ENCODE measurements around the gene PYGM.
A peak's percentile ranks its signal among the peaks of the same experiment; 100 is the strongest.

Gene PYGM

DNA sequence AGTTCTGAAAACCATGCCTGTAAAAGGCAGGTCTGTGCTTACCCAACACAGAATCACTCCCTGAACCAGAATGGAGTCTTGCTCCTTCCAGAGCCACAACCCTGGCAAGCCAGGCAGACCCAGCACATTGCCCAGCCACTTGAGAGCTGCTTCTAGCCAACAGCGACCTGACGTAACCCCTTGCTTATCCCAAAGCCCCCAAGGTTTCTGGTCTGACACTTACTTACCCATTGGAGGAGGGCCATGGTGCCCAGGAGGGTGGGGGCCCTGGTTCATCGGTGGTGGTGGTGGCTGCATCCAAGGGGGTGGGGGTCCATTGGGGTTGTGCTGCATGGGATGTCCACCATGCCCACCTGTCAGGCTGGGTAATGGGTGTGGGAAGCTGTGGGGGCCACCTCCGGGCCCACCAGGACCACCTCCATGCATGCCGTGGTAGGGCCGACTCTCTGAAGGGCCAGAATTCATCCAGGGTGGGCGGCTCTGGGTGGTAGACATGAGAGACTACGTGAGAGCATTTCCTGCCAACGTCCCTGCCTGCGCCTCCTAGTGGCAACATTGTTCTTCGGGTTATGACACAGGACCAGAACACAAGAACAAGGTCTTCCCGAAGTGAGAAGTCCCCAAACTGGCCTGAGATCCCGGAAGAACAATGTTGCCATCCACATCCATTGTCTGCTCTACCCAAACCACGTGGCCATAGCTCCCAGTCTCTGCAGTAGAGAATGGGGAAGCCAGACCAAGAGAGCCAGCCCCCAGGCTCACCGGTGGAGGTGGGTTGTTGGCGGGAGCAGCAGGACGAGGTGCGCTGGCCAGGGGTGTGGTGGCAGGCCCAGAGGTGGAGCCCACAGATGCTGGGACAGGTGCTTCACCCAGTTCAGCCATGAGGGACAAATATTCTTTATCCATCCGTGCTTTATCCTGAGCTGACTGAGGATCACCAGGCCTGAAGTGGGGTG, 7.8 kb upstream of the PYGM start:
- TF ChIP-seq, protein P1, sequence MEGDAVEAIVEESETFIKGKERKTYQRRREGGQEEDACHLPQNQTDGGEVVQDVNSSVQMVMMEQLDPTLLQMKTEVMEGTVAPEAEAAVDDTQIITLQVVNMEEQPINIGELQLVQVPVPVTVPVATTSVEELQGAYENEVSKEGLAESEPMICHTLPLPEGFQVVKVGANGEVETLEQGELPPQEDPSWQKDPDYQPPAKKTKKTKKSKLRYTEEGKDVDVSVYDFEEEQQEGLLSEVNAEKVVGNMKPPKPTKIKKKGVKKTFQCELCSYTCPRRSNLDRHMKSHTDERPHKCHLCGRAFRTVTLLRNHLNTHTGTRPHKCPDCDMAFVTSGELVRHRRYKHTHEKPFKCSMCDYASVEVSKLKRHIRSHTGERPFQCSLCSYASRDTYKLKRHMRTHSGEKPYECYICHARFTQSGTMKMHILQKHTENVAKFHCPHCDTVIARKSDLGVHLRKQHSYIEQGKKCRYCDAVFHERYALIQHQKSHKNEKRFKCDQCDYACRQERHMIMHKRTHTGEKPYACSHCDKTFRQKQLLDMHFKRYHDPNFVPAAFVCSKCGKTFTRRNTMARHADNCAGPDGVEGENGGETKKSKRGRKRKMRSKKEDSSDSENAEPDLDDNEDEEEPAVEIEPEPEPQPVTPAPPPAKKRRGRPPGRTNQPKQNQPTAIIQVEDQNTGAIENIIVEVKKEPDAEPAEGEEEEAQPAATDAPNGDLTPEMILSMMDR (IDR thresholded peaks at IDR 0.05; ENCODE audit: extremely low read depth, insufficient read depth, missing control alignments): peak; percentile 75
- in situ Hi-C loops (cut with MboI; ENCODE audit: low pct_unique_long_range_greater_than_20kb, low sequenced_read_pairs, unreplicated experiment): no loop called here
- DNase-seq (ENCODE audit: low spot score): peak; percentile 58

DNA sequence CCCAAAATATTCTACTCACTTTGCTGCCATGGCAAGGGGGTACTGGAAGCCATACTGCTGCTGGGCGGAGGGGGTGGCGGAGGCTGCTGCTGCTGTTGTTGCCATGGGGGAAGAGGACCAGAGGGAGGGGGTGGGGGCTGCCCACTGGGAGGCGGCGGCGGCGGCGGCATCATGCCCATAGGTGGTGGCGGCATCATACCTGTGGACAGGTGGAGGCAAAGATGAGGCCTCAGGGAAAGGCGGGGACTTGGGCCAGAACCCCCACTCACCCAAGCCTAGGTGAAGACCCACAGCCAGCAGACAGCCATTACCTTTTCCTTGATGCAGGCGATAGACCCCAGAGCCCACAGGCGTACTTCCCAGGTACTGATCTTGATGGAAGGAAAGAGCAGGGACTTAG, 7.1 kb upstream of the PYGM start:
- TF ChIP-seq, protein P1 (IDR thresholded peaks at IDR 0.05; ENCODE audit: extremely low read depth, insufficient read depth, missing control alignments): no peak
- DNase-seq (ENCODE audit: low spot score): no peak
- in situ Hi-C loops (cut with MboI; ENCODE audit: low pct_unique_long_range_greater_than_20kb, low sequenced_read_pairs, unreplicated experiment): no loop called here

DNA sequence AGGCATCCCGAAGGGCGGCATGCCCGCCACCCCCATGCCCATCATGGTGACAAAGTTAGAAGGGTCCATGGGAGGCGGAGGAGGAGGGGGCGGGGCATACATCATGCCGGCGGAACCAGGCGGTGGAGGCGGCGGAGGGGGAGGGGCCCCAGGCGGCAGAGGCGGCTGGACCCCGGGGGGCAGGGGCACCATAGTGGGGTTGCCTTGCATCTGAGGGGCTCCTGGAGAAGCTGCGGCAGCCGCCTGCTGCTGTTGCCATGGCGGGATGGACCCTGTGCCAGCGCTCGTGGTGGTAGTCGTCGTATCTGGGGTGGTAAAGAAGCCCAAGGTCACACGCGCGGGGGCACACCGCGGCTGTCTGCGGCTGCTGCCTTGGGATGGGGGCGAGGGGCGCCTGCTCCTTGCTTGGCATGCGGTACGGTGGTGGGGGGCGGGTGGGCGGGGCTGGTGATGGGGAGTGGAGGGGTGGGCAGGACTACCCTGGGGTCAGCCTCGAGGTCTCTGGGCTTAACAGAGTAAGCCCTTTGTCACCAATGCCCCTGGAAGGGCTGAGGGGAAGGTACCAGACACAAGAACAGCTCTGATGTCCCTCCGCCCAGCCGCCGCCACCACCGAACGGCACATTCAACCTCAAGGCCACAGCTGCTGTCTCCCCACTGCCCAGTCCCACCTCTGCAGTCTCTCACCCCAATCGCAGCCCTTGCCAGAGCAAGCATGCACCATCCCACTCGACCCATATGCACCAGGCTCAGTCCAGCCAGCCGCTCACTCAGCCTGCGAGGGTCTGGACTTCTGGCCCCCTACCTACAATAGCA, 6.3 kb upstream of the PYGM start:
- TF ChIP-seq, protein P1 (IDR thresholded peaks at IDR 0.05; ENCODE audit: extremely low read depth, insufficient read depth, missing control alignments): no peak
- no peak for DNase-seq (ENCODE audit: low spot score)
- in situ Hi-C loops (cut with MboI; ENCODE audit: low pct_unique_long_range_greater_than_20kb, low sequenced_read_pairs, unreplicated experiment): no loop called here

DNA sequence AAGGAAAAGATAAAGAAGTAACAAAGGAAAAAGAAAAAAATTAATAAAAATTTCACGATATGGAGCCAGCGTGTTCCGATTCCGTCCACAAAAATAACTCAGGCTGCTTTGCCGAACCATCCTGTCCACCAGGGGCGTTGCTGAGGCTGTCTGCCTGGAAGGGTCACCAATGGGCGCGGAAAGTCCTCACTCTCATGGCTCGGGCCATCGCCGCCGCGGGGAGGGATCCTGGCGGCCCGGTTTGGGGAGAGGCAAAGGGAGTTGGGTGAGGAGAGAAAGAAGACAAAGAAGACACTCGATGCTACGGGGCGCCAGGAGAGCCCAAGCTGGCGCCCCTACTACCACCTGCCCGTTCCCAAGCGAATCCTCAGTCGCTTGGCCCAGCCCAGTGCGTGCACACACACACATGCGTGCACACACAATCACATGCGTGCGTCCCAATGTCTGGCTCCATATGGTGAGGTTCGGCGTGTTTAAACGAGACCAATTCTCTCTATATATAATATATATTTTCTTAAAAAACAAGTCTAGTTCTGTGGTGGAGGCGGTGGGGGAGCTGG, 5.6 kb upstream of the PYGM start:
- in situ Hi-C loops (cut with MboI; ENCODE audit: low pct_unique_long_range_greater_than_20kb, low sequenced_read_pairs, unreplicated experiment): no loop called here
- DNase-seq (ENCODE audit: low spot score): no peak
- TF ChIP-seq, protein P1 (IDR thresholded peaks at IDR 0.05; ENCODE audit: extremely low read depth, insufficient read depth, missing control alignments): peak; percentile 22

DNA sequence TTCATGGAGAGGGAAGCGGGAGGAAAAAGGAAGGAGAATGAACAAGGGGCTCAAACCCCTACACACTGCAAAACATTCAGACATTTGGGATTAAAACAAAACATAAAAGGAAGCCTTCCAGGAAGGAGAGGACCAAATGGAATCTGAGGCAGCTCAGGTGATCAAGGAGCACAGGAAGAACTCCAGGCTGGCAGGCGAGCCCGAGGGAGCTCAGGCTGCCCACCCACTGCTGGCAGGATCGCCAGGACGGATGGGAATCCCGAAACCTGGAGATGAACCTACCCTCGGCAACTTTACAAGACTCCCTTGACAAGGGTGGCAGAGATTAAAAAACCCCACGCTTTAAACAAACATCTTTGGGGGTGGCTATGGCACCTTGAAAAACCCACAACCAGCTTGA, 5.0 kb upstream of the PYGM start:
- DNase-seq (ENCODE audit: low spot score): no peak
- TF ChIP-seq, protein P1 (IDR thresholded peaks at IDR 0.05; ENCODE audit: extremely low read depth, insufficient read depth, missing control alignments): no peak
- in situ Hi-C loops (cut with MboI; ENCODE audit: low pct_unique_long_range_greater_than_20kb, low sequenced_read_pairs, unreplicated experiment): no loop called here

DNA sequence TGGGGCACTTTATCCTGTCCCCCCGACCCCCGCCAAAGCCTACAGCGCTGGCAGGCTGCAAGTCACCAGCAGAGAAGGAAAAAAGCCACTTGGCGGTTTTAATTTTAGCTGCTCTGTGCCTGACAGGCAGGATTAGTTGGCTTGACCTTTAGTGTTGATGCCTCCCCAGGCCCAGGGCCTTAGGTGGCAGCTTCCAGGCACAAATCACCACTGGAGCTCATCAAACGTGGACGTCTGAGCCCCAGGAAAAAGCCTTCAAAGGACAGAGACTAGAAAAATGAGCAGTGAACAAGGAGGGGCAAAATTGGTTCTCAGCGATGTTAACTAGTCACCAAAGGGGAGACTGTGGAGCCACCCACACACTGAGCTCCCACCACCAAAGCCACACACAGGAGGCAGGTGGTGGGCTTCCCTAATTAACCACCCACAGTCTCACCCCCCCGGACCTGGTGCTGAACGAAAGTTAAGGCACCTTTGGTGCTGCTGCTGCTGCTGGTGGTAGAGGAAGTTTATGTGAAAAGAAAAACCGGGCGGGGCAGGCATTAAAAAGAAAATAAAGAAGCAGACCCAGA, 4.4 kb upstream of the PYGM start:
- in situ Hi-C loops (cut with MboI; ENCODE audit: low pct_unique_long_range_greater_than_20kb, low sequenced_read_pairs, unreplicated experiment): no loop called here
- peak; percentile 27 for DNase-seq (ENCODE audit: low spot score)
- TF ChIP-seq, protein P1 (IDR thresholded peaks at IDR 0.05; ENCODE audit: extremely low read depth, insufficient read depth, missing control alignments): no peak
